H9 (cell line): ENCODE results near the gene APBA3. TPM values are rescaled to one million over a fixed set of nuclear protein-coding genes. Genes with fewer than 3 reads are reported as not detected.

Experiments used
- DNase-seq: peaks from one replicate; pipeline ENCODE4 v3.0.0-alpha.2; 2017
- H2AFZ ChIP-seq: one replicate; pipeline ENCODE4 v1.6.1; 2013; ENCODE audit warnings: mild to moderate bottlenecking, low read length, control low read depth, moderate library complexity
- H2AK5ac ChIP-seq: 2 replicates; pipeline ENCODE4 v1.6.1; 2013; ENCODE audit warnings: low read length, control low read depth, mixed read lengths; ENCODE audit not compliant: insufficient read length
- H2BK120ac ChIP-seq: one replicate; pipeline ENCODE4 v1.6.1; 2013; ENCODE audit warnings: low read depth, mild to moderate bottlenecking, low read length, control low read depth, inconsistent platforms; ENCODE audit not compliant: poor library complexity, severe bottlenecking
- H2BK12ac ChIP-seq: 2 replicates; pipeline ENCODE4 v1.6.1; 2013; ENCODE audit warnings: low read length, control low read depth, mixed read lengths, low read depth; ENCODE audit not compliant: insufficient read length
- H2BK15ac ChIP-seq: 2 replicates; pipeline ENCODE4 v1.6.1; 2013; ENCODE audit warnings: low read depth, low read length, control low read depth
- H2BK20ac ChIP-seq: one replicate; pipeline ENCODE4 v1.6.1; 2013; ENCODE audit warnings: low read depth, mild to moderate bottlenecking, low read length, control low read depth, inconsistent platforms; ENCODE audit not compliant: poor library complexity, severe bottlenecking
- H2BK5ac ChIP-seq: 2 replicates; pipeline ENCODE4 v1.6.1; 2013; ENCODE audit warnings: low read length, control low read depth, mixed read lengths; ENCODE audit not compliant: insufficient read length
- H3K14ac ChIP-seq: 2 replicates; pipeline ENCODE4 v1.6.1; 2013; ENCODE audit warnings: low read length, control low read depth; ENCODE audit not compliant: insufficient read depth
- H3K18ac ChIP-seq: 2 replicates; pipeline ENCODE4 v1.6.1; 2013; ENCODE audit warnings: low read depth, mild to moderate bottlenecking, mixed read lengths, low read length, control low read depth; ENCODE audit not compliant: insufficient read length
- H3K23ac ChIP-seq: 2 replicates; pipeline ENCODE4 v1.6.1; 2013; ENCODE audit warnings: low read length, control low read depth, mixed read lengths, low read depth; ENCODE audit not compliant: insufficient read length
- H3K23me2 ChIP-seq: 2 replicates; pipeline ENCODE4 v1.6.1; 2013; ENCODE audit warnings: low read depth, mild to moderate bottlenecking, mixed read lengths, low read length, control low read depth; ENCODE audit not compliant: insufficient read length, poor library complexity, severe bottlenecking
- H3K27ac ChIP-seq: 2 replicates; pipeline ENCODE4 v1.5.1; 2013; ENCODE audit warnings: low read length, control low read depth, mixed read lengths, low read depth; ENCODE audit not compliant: insufficient read length
- H3K27me3 ChIP-seq: 2 replicates; pipeline ENCODE4 v1.6.1; 2013; ENCODE audit warnings: low read length, control low read depth, inconsistent platforms; ENCODE audit not compliant: insufficient read depth
- H3K4ac ChIP-seq: 2 replicates; pipeline ENCODE4 v1.6.1; 2013; ENCODE audit warnings: low read depth, mild to moderate bottlenecking, control low read depth, inconsistent platforms, low read length, moderate library complexity
- H3K4me1 ChIP-seq: 2 replicates; pipeline ENCODE4 v1.6.1; 2013; ENCODE audit warnings: low read length, control low read depth, inconsistent platforms; ENCODE audit not compliant: insufficient read depth
- H3K4me2 ChIP-seq: 2 replicates; pipeline ENCODE4 v1.6.1; 2013; ENCODE audit warnings: low read length, control low read depth, mixed read lengths; ENCODE audit not compliant: insufficient read length, insufficient read depth
- H3K56ac ChIP-seq: 2 replicates; pipeline ENCODE4 v1.6.1; 2013; ENCODE audit warnings: low read depth, mild to moderate bottlenecking, mixed read lengths, low read length, control low read depth; ENCODE audit not compliant: insufficient read length
- H3K79me1 ChIP-seq: 2 replicates; pipeline ENCODE4 v1.6.1; 2013; ENCODE audit warnings: low read depth, mild to moderate bottlenecking, moderate library complexity, low read length, control low read depth, inconsistent platforms; ENCODE audit not compliant: insufficient read depth, poor library complexity, severe bottlenecking
- H3K79me2 ChIP-seq: 2 replicates; pipeline ENCODE4 v1.6.1; 2013; ENCODE audit warnings: low read length, control low read depth, inconsistent platforms; ENCODE audit not compliant: insufficient read depth
- H3K9ac ChIP-seq: 2 replicates; pipeline ENCODE4 v1.6.1; 2013; ENCODE audit warnings: low read length, control low read depth, mixed read lengths; ENCODE audit not compliant: insufficient read length; ENCODE audit errors: extremely low read depth
- H3K9me3 ChIP-seq: one replicate; pipeline ENCODE4 v1.6.1; 2013; ENCODE audit warnings: low read depth, low read length, inconsistent platforms; ENCODE audit not compliant: control insufficient read depth
- H3T11ph ChIP-seq: one replicate; pipeline ENCODE4 v1.6.1; 2013; ENCODE audit warnings: mild to moderate bottlenecking, low read length, control low read depth, inconsistent platforms
- H4K20me1 ChIP-seq: one replicate; pipeline ENCODE4 v1.6.1; 2013; ENCODE audit not compliant: control insufficient read depth, insufficient read length, insufficient read depth
- H4K5ac ChIP-seq: 2 replicates; pipeline ENCODE4 v1.6.1; 2013; ENCODE audit warnings: low read depth, mild to moderate bottlenecking, mixed read lengths, low read length, control low read depth; ENCODE audit not compliant: insufficient read length
- H4K8ac ChIP-seq: replicated peaks from 2 replicates; pipeline ENCODE4 v1.6.1; 2013; ENCODE audit warnings: low read length, control low read depth, mixed read lengths, low read depth; ENCODE audit not compliant: insufficient read length
- H4K91ac ChIP-seq: 2 replicates; pipeline ENCODE4 v1.6.1; 2013; ENCODE audit warnings: low read depth, mild to moderate bottlenecking, moderate library complexity, mixed read lengths, low read length, control low read depth; ENCODE audit not compliant: insufficient read length
- H3K27ac Mint-ChIP-seq, 3 experiments: 2 replicates in 2 of 3; 3 replicates in 1 of 3; pipeline ENCODE4 v1.8.0; 2020 to 2021; ENCODE audit warnings: mixed read lengths in 3 of 3, mild to moderate bottlenecking in 1 of 3, moderate library complexity in 1 of 3
- H3K27me3 Mint-ChIP-seq: 2 replicates; pipeline ENCODE4 v1.8.0; 2021; ENCODE audit warnings: low read depth, mild to moderate bottlenecking, moderate library complexity, mixed read lengths
- H3K36me3 Mint-ChIP-seq, 3 experiments: 2 replicates in 2 of 3; 3 replicates in 1 of 3; pipeline ENCODE4 v1.8.0; 2020 to 2021; ENCODE audit warnings: low read depth in 3 of 3, mixed read lengths in 3 of 3; ENCODE audit not compliant: insufficient read depth in 1 of 3
- H3K4me1 Mint-ChIP-seq, 2 experiments: 2 replicates each; pipeline ENCODE4 v1.8.0; 2020; ENCODE audit warnings: mixed read lengths in 2 of 2
- H3K4me3 Mint-ChIP-seq, 2 experiments: 2 replicates in 1 of 2; 3 replicates in 1 of 2; pipeline ENCODE4 v1.8.0; 2020 to 2021; ENCODE audit warnings: mild to moderate bottlenecking in 2 of 2, mixed read lengths in 2 of 2, moderate library complexity in 1 of 2
- H3K9me3 Mint-ChIP-seq, 2 experiments: 2 replicates in 1 of 2; 3 replicates in 1 of 2; pipeline ENCODE4 v1.8.0; 2020; ENCODE audit warnings: mild to moderate bottlenecking in 2 of 2, mixed read lengths in 2 of 2, moderate library complexity in 1 of 2
- WGBS: extraction: QIAGEN DNeasy Blood & Tissue Kit; methylation state at CpG from one replicate; pipeline ENCODE4 v1.1.7; 2013; ENCODE audit warnings: missing lambda C conversion rate, low lambda C conversion rate, mixed read lengths; ENCODE audit not compliant: insufficient read length; ENCODE audit errors: extremely low coverage; 5-methylcytosine and 5-hydroxymethylcytosine counted together
- total RNA-seq: library from RNA; stranded (reverse); gene quantifications from 2 replicates; pipeline ENCODE4 v1.2.1, GENCODE V29; 2021
- TF ChIP-seq, protein P1 (sequence below): fragments of 200-600 bp; sonication (generic); conservative IDR thresholded peaks from 3 replicates; pipeline ENCODE4 v1.8.0; 2021; ENCODE audit warnings: antibody characterized with exemption, mild to moderate bottlenecking

The APBA3 gene
- total RNA-seq, 1 experiment from 2014 or later: 21.8 TPM

DNA sequence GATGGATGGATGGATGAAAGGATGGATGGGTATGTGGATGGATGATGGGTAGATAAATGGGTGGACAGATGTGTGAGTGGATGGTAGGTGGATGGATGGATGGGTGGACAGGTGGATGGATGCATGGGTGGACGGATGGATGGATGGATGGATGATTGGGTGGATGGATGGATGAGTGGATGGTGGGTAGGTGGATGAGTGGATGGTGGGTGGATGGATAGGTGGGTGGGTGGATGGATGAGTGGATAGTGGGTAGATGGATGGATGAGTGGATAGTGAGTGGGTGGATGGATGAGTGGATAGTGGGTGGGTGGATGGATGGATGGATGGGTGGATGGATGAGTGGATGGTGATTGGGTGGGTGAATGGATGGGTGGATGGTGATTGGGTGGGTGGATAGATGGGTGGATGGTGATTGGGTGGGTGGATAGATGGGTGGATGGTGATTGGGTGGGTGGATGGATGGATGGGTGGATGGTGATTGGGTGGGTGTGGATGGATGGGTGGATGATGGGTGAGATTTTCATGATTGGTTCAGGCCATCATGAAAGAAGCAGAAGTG, 15.1 kb upstream of the APBA3 start:
- WGBS: no CpG with 5 or more reads among the region's 1 CpG

More for the DNA sequence above, 15.1 kb upstream of the APBA3 start:
- no peaks in the 10 kb centered on the region for H4K20me1 ChIP-seq
- no peak overlapping the region for H2BK15ac ChIP-seq
- no peak overlapping the region for H2BK20ac ChIP-seq
- H3K27me3 ChIP-seq: no peaks in the 10 kb centered on the region
- no peak overlapping the region for H3K27ac ChIP-seq
- H3T11ph ChIP-seq: no peak overlapping the region
- no peak overlapping the region for H3K23ac ChIP-seq
- no peak overlapping the region for H2BK5ac ChIP-seq
- no peak overlapping the region for H2AK5ac ChIP-seq
- H3K4me2 ChIP-seq: no peak overlapping the region
- H3K4me1 ChIP-seq: no peaks in the 10 kb centered on the region
- Mint-ChIP-seq H3K4me1 (peaks cover 2 to 12% of the 10 kb centered on the region in 2 experiments; a peak in 2 of 4 replicates), H3K4me3 (no peak overlapping the region), H3K36me3 (peaks cover 6 to 8% (median 8%) of the 10 kb centered on the region in 3 experiments), H3K27ac (no peak overlapping the region), H3K9me3 (peaks cover 8 to 10% of the 10 kb centered on the region in 2 experiments), H3K27me3 (peaks cover 6% of the 10 kb centered on the region)
- H3K79me2 ChIP-seq: no peaks in the 10 kb centered on the region
- no peak overlapping the region for H4K8ac ChIP-seq
- H4K5ac ChIP-seq: no peak overlapping the region
- no peak overlapping the region for H2BK120ac ChIP-seq
- H3K4ac ChIP-seq: no peak overlapping the region
- TF ChIP-seq, protein P1, sequence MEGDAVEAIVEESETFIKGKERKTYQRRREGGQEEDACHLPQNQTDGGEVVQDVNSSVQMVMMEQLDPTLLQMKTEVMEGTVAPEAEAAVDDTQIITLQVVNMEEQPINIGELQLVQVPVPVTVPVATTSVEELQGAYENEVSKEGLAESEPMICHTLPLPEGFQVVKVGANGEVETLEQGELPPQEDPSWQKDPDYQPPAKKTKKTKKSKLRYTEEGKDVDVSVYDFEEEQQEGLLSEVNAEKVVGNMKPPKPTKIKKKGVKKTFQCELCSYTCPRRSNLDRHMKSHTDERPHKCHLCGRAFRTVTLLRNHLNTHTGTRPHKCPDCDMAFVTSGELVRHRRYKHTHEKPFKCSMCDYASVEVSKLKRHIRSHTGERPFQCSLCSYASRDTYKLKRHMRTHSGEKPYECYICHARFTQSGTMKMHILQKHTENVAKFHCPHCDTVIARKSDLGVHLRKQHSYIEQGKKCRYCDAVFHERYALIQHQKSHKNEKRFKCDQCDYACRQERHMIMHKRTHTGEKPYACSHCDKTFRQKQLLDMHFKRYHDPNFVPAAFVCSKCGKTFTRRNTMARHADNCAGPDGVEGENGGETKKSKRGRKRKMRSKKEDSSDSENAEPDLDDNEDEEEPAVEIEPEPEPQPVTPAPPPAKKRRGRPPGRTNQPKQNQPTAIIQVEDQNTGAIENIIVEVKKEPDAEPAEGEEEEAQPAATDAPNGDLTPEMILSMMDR: no peak
- no peak overlapping the region for H2AFZ ChIP-seq
- no peak overlapping the region for H2BK12ac ChIP-seq
- no peaks in the 10 kb centered on the region for H3K79me1 ChIP-seq
- H3K56ac ChIP-seq: no peak overlapping the region
- H3K14ac ChIP-seq: no peak overlapping the region
- DNase-seq: no peak
- H3K9ac ChIP-seq: no peak overlapping the region
- no peaks in the 10 kb centered on the region for H3K23me2 ChIP-seq
- H4K91ac ChIP-seq: no peak overlapping the region
- no peak overlapping the region for H3K18ac ChIP-seq
- H3K9me3 ChIP-seq: peaks cover 8% of the 10 kb centered on the region
